ENCODE results near the gene ASCL5. TPM values are rescaled to one million over a fixed set of nuclear protein-coding genes. Genes with fewer than 3 reads are reported as not detected.

Gene ASCL5
- total and polyA plus RNA-seq, 9 of the 15 experiments (the other 6 are each of a cell fraction or from before 2014, with no cell fraction given) = 0.09 TPM; not detected in 8

DNA sequence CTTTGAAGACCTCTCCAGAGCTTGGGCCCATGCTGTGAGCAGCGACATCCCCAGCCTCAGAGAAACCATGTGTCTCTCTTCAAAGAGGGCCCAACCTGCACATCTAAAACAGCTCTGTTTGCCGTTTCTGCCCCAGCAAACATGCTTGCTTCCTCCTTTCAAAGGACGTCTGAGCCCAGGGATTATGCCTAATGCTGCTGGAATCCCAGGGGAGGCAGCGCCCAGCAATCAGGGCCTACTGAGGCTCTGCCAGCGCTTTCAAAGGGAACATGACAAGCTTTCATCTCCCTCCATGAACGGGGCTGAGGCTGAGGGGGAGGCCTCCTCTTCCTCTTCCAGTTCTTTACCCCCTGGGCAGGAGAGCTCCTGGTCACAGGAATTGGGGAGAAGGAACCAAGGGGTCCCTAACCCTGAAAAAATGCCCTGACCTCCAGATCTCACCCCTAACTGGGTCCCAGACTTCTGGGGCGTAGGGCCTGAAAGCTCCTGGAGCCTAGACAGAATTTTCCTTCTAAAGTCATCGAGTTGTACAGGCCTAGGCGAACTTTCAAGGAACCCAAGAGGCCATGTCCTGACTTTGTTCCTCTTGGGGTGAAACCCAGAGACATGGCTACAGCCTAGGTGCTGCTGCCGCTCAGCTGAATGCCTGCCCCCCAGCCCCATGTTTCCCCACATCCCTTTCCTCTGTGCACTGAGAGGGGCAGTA, 13.4 kb upstream of the ASCL5 start:
- Histone ChIP-seq H3K27me3 (ENCODE audit: control insufficient read depth in 2 of 2, insufficient read depth in 2 of 2, low read length in 2 of 2) (no peaks in the 10 kb centered on the region), H3K4me2 (ENCODE audit: insufficient read depth, low read length) (no peak overlapping the region), H3K27ac (ENCODE audit: extremely low read depth, low read depth, low read length) (no peak overlapping the region), H3K4me1 (replicated peaks in 1 of 2; ENCODE audit: control insufficient read depth in 2 of 2, insufficient read depth in 2 of 2, low read length in 2 of 2) (no peaks in the 10 kb centered on the region), H3K9me3 (replicated peaks; ENCODE audit: control insufficient read depth, insufficient read depth, low read depth, low read length) (no peaks in the 10 kb centered on the region), H3K9ac (ENCODE audit: insufficient read depth in 1 of 2, low read depth in 2 of 2, low read length in 2 of 2) (no peak overlapping the region), H4K20me1 (replicated peaks; ENCODE audit: control insufficient read depth, insufficient read depth, low read length) (peaks cover 12% of the 10 kb centered on the region), H3K4me3 (no peak overlapping the region), H3K79me2 (ENCODE audit: control insufficient read depth, insufficient read depth, low read length) (no peaks in the 10 kb centered on the region), H2AFZ (ENCODE audit: low read depth, low read length) (no peak overlapping the region), H3K36me3 (ENCODE audit: control insufficient read depth, insufficient read depth, low read length) (peaks cover 98% of the 10 kb centered on the region; the same call in 2 of the 3 replicates), H3K9me1 (ENCODE audit: control insufficient read depth, insufficient read depth, low read length) (no peaks in the 10 kb centered on the region)
- FAIRE-seq (no peak), DNase-seq (ENCODE audit: extremely low read depth in 1 of 4, low spot score in 3 of 4) (no peak), ATAC-seq (no peak)
- BruUV-seq (replicated peaks) = no TSS peak
- ChIA-PET POLR2A (interaction anchor here (0.6 to 1.2 kb wide), 5 partner anchors 14 to 149 kb away, joined by 3 to 5 read pairs (median 4); partner anchors contain the start of gene TMEM9), CTCF (ENCODE audit: low intra/inter-chr PET ratio) (no interaction called here)
- in situ Hi-C loops (cut with MboI) (no loop called here), intact Hi-C loops (cut with micrococcal nuclease) (no loop called here)
- TF ChIP-seq POLR2AphosphoS2 (IDR thresholded peaks at IDR 0.05; ENCODE audit: low read length) (no peak), ZNF561 (CRISPR knock-in tag; conservative IDR thresholded peaks at IDR 0.05) (no peak), NR1H2 (CRISPR knock-in tag; IDR thresholded peaks at IDR 0.05) (no peak), HIVEP1 (CRISPR knock-in tag; IDR thresholded peaks at IDR 0.05) (no peak), RFX5 (IDR thresholded peaks at IDR 0.05; ENCODE audit: low read depth, low read length) (no peak), HNRNPK (IDR thresholded peaks at IDR 0.05; ENCODE audit: low read depth, low read length, poor library complexity, severe bottlenecking) (no peak), KLF16 (IDR thresholded peaks at IDR 0.05) (no peak), ZNF444 (CRISPR knock-in tag; IDR thresholded peaks at IDR 0.05) (no peak), JUN (IDR thresholded peaks at IDR 0.05; ENCODE audit: borderline replicate concordance, low read depth, low read length) (no peak), JUN (CRISPR knock-in tag; IDR thresholded peaks at IDR 0.05; ENCODE audit: borderline replicate concordance) (no peak), ZNF830 (CRISPR knock-in tag; IDR thresholded peaks at IDR 0.05) (no peak), PML (IDR thresholded peaks at IDR 0.05; ENCODE audit: low read length) (no peak), NEUROD1 (IDR thresholded peaks at IDR 0.05; ENCODE audit: borderline replicate concordance, low read depth, low read length, partially characterized antibody) (no peak), EZH2 (IDR thresholded peaks at IDR 0.05; ENCODE audit: borderline replicate concordance, low read depth, low read length) (no peak), RNF2 (IDR thresholded peaks at IDR 0.05) (no peak), HCFC1 (IDR thresholded peaks at IDR 0.05; ENCODE audit: low read depth, low read length) (no peak)
- 78% methylated on average over 9 of the region's 10 CpGs for WGBS (ENCODE audit: insufficient coverage, low coverage, missing lambda C conversion rate)

All from K562 (cell line).